ENCODE measurements around the gene RALGAPA1. TPM values are rescaled to one million over a fixed set of nuclear protein-coding genes. Genes with fewer than 3 reads are reported as not detected.

Gene RALGAPA1
- total and polyA plus RNA-seq, 2 experiments from 2014 or later, result 21.9 to 27.3 TPM

- Histone ChIP-seq H3K79me2 (replicated peaks; ENCODE audit: insufficient read depth) (no peaks in the 10 kb centered on the region), H3K4me1 (ENCODE audit: insufficient read depth) (no peaks in the 10 kb centered on the region), H3K4me3 (no peak overlapping the region), H4K20me1 (replicated peaks; ENCODE audit: insufficient read depth) (no peaks in the 10 kb centered on the region), H3K36me3 (ENCODE audit: insufficient read depth) (no peaks in the 10 kb centered on the region), H3K4me2 (no peak overlapping the region), H3K9me2 (ENCODE audit: insufficient read depth) (0 out of 2 replicates have a peak, but pooled peaks cover 2% of the 10 kb centered on the region), H3F3A (replicated peaks; ENCODE audit: low read depth) (no peaks in the 10 kb centered on the region), H3K27me3 (ENCODE audit: insufficient read depth) (no peaks in the 10 kb centered on the region), H3K27ac (ENCODE audit: low read depth) (no peak overlapping the region), H2AFZ (no peak overlapping the region)
- no peaks in the 10 kb centered on the region for H3K27me3 Mint-ChIP-seq (ENCODE audit: insufficient read depth, low read depth, poor library complexity)
- no peaks in the 10 kb centered on the region for H3K4me1 Mint-ChIP-seq
- H3K27ac Mint-ChIP-seq, result no peak overlapping the region
- TF ChIP-seq ZNF114 (CRISPR knock-in tag; IDR thresholded peaks at IDR 0.05), result no peak
- TF ChIP-seq EZH2phosphoT487 (IDR thresholded peaks at IDR 0.05; ENCODE audit: unreplicated experiment), result no peak
- no peak for TF ChIP-seq CREB1 (CRISPR knock-in tag; IDR thresholded peaks at IDR 0.05; ENCODE audit: low read depth)
- no peak for TF ChIP-seq POLR2AphosphoS5 (IDR thresholded peaks at IDR 0.05; ENCODE audit: low read depth)
- TF ChIP-seq ZNF331 (CRISPR knock-in tag; IDR thresholded peaks at IDR 0.05; ENCODE audit: low read depth), result no peak
- TF ChIP-seq STAT1 (IDR thresholded peaks at IDR 0.05; ENCODE audit: unreplicated experiment), result no peak
- no peak for TF ChIP-seq EZH2 (IDR thresholded peaks at IDR 0.05; ENCODE audit: low read depth, unreplicated experiment)
- TF ChIP-seq, protein P1, sequence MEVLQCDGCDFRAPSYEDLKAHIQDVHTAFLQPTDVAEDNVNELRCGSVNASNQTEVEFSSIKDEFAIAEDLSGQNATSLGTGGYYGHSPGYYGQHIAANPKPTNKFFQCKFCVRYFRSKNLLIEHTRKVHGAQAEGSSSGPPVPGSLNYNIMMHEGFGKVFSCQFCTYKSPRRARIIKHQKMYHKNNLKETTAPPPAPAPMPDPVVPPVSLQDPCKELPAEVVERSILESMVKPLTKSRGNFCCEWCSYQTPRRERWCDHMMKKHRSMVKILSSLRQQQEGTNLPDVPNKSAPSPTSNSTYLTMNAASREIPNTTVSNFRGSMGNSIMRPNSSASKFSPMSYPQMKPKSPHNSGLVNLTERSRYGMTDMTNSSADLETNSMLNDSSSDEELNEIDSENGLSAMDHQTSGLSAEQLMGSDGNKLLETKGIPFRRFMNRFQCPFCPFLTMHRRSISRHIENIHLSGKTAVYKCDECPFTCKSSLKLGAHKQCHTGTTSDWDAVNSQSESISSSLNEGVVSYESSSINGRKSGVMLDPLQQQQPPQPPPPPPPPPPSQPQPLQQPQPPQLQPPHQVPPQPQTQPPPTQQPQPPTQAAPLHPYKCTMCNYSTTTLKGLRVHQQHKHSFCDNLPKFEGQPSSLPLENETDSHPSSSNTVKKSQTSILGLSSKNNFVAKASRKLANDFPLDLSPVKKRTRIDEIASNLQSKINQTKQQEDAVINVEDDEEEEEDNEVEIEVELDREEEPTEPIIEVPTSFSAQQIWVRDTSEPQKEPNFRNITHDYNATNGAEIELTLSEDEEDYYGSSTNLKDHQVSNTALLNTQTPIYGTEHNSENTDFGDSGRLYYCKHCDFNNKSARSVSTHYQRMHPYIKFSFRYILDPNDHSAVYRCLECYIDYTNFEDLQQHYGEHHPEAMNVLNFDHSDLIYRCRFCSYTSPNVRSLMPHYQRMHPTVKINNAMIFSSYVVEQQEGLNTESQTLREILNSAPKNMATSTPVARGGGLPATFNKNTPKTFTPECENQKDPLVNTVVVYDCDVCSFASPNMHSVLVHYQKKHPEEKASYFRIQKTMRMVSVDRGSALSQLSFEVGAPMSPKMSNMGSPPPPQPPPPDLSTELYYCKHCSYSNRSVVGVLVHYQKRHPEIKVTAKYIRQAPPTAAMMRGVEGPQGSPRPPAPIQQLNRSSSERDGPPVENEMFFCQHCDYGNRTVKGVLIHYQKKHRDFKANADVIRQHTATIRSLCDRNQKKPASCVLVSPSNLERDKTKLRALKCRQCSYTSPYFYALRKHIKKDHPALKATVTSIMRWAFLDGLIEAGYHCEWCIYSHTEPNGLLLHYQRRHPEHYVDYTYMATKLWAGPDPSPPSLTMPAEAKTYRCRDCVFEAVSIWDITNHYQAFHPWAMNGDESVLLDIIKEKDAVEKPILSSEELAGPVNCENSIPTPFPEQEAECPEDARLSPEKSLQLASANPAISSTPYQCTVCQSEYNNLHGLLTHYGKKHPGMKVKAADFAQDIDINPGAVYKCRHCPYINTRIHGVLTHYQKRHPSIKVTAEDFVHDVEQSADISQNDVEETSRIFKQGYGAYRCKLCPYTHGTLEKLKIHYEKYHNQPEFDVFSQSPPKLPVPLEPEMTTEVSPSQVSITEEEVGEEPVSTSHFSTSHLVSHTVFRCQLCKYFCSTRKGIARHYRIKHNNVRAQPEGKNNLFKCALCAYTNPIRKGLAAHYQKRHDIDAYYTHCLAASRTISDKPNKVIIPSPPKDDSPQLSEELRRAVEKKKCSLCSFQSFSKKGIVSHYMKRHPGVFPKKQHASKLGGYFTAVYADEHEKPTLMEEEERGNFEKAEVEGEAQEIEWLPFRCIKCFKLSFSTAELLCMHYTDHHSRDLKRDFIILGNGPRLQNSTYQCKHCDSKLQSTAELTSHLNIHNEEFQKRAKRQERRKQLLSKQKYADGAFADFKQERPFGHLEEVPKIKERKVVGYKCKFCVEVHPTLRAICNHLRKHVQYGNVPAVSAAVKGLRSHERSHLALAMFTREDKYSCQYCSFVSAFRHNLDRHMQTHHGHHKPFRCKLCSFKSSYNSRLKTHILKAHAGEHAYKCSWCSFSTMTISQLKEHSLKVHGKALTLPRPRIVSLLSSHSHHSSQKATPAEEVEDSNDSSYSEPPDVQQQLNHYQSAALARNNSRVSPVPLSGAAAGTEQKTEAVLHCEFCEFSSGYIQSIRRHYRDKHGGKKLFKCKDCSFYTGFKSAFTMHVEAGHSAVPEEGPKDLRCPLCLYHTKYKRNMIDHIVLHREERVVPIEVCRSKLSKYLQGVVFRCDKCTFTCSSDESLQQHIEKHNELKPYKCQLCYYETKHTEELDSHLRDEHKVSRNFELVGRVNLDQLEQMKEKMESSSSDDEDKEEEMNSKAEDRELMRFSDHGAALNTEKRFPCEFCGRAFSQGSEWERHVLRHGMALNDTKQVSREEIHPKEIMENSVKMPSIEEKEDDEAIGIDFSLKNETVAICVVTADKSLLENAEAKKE (CRISPR knock-in tag; IDR thresholded peaks at IDR 0.05), result no peak
- TF ChIP-seq, protein P2, sequence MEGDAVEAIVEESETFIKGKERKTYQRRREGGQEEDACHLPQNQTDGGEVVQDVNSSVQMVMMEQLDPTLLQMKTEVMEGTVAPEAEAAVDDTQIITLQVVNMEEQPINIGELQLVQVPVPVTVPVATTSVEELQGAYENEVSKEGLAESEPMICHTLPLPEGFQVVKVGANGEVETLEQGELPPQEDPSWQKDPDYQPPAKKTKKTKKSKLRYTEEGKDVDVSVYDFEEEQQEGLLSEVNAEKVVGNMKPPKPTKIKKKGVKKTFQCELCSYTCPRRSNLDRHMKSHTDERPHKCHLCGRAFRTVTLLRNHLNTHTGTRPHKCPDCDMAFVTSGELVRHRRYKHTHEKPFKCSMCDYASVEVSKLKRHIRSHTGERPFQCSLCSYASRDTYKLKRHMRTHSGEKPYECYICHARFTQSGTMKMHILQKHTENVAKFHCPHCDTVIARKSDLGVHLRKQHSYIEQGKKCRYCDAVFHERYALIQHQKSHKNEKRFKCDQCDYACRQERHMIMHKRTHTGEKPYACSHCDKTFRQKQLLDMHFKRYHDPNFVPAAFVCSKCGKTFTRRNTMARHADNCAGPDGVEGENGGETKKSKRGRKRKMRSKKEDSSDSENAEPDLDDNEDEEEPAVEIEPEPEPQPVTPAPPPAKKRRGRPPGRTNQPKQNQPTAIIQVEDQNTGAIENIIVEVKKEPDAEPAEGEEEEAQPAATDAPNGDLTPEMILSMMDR (conservative IDR thresholded peaks at IDR 0.05; ENCODE audit: low read depth in 2 of 2), result no peak
- no peak for TF ChIP-seq NANOG (IDR thresholded peaks at IDR 0.05; ENCODE audit: borderline replicate concordance)
- TF ChIP-seq, protein P3, sequence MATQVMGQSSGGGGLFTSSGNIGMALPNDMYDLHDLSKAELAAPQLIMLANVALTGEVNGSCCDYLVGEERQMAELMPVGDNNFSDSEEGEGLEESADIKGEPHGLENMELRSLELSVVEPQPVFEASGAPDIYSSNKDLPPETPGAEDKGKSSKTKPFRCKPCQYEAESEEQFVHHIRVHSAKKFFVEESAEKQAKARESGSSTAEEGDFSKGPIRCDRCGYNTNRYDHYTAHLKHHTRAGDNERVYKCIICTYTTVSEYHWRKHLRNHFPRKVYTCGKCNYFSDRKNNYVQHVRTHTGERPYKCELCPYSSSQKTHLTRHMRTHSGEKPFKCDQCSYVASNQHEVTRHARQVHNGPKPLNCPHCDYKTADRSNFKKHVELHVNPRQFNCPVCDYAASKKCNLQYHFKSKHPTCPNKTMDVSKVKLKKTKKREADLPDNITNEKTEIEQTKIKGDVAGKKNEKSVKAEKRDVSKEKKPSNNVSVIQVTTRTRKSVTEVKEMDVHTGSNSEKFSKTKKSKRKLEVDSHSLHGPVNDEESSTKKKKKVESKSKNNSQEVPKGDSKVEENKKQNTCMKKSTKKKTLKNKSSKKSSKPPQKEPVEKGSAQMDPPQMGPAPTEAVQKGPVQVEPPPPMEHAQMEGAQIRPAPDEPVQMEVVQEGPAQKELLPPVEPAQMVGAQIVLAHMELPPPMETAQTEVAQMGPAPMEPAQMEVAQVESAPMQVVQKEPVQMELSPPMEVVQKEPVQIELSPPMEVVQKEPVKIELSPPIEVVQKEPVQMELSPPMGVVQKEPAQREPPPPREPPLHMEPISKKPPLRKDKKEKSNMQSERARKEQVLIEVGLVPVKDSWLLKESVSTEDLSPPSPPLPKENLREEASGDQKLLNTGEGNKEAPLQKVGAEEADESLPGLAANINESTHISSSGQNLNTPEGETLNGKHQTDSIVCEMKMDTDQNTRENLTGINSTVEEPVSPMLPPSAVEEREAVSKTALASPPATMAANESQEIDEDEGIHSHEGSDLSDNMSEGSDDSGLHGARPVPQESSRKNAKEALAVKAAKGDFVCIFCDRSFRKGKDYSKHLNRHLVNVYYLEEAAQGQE (IDR thresholded peaks at IDR 0.05; ENCODE audit: unreplicated experiment), result no peak
- no peak for TF ChIP-seq ETS1 (IDR thresholded peaks at IDR 0.05)
- TF ChIP-seq JUNB (IDR thresholded peaks at IDR 0.05; ENCODE audit: unreplicated experiment), result no peak
- DNase-seq (ENCODE audit: low spot score) (no peak), ATAC-seq (no peak)
- H3K9me3 Mint-ChIP-seq, result no peaks in the 10 kb centered on the region
- no peaks in the 10 kb centered on the region for H3K36me3 Mint-ChIP-seq (ENCODE audit: low read depth)
- H3K4me3 Mint-ChIP-seq, result no peak overlapping the region
These were observed 42.9 kb downstream of the RALGAPA1 start for GRCh38 chr14:35766036-35766699.

Data from GM23338 (cell line).